HCT116 (cell line): ENCODE measurements around the gene WIZ. TPM values are rescaled to one million over a fixed set of nuclear protein-coding genes. Genes with fewer than 3 reads are reported as not detected.

Experiments
- ATAC-seq: fragments of 200-7000 bp; cut with Tn5 transposase; 2 replicates; pipeline ENCODE4 v1.9.1; 2020; ENCODE audit warnings: mild to moderate bottlenecking, moderate library complexity
- BruUV-seq: library from RNA; stranded (reverse); fragments of 400-500 nt; replicated peaks from 2 replicates; lab custom pipeline; 2021; lab: Mats Ljungman, UMichigan
- CTCF ChIA-PET: fragments of 300-600 bp; sonication (Branson Sonifier 250); formaldehyde crosslinking; loops from one replicate; lab custom pipeline; 2021; ENCODE audit warnings: antibody characterized with exemption; lab: Charles Lee
- POLR2A ChIA-PET: fragments of 300-600, 350-600 bp; sonication (Branson Sonifier 250); formaldehyde crosslinking; loops from one replicate; lab custom pipeline; 2021; ENCODE audit warnings: antibody characterized with exemption; lab: Charles Lee
- RAD21 ChIA-PET, 2 experiments: fragments of 300-600 bp; sonication (Branson Sonifier 250); formaldehyde crosslinking; loops; one replicate each; lab custom pipeline; 2023; ENCODE audit warnings: low total read pairs in 2 of 2; ENCODE audit not compliant: uncharacterized antibody in 2 of 2, unreplicated experiment in 2 of 2, low non-redundant PET in 1 of 2; lab: Charles Lee
- DNase-seq: peaks from one replicate; pipeline ENCODE4 v3.0.0-alpha.2; 2010; ENCODE audit warnings: low read depth, low spot score
- H2AFZ ChIP-seq: fragments of 200-600 bp; shearing (Covaris generic), sonication (generic); 2 replicates; pipeline ENCODE4 v1.6.1; 2017; ENCODE audit warnings: low read depth, mixed run types, mixed read lengths, antibody characterized with exemption, low read length; ENCODE audit not compliant: poor library complexity, severe bottlenecking
- H3K27ac ChIP-seq: 2 replicates; pipeline ENCODE4 v1.5.1; 2012; ENCODE audit warnings: low read depth, low read length
- H3K27me3 ChIP-seq: fragments of 200-600 bp; sonication (generic); 2 replicates; pipeline ENCODE4 v1.6.1; 2016; ENCODE audit warnings: mixed run types, low read length, mixed read lengths; ENCODE audit not compliant: insufficient read depth
- H3K36me3 ChIP-seq, 2 experiments: fragments of 200-500 bp in 1 of 2; fragments of 200-600 bp in 1 of 2; sonication (Bioruptor generic) in 1 of 2; sonication (generic) in 1 of 2; 2 replicates each; pipeline versions ENCODE4 v1.5.1 to v1.6.1; 2014 to 2016; ENCODE audit warnings: low read length in 2 of 2, inconsistent platforms in 1 of 2, mixed read lengths in 1 of 2, mixed run types in 1 of 2; ENCODE audit not compliant: insufficient read depth in 2 of 2, control insufficient read depth in 1 of 2
- H3K4me1 ChIP-seq, 2 experiments: fragments of 200-600 bp in 1 of 2; sonication (generic) in 1 of 2; 2 replicates each; pipeline versions ENCODE4 v1.5.1 to v1.6.1; 2012 to 2017; ENCODE audit warnings: low read length in 2 of 2, inconsistent platforms in 1 of 2, mild to moderate bottlenecking in 1 of 2, mixed read lengths in 1 of 2, mixed run types in 1 of 2, moderate library complexity in 1 of 2; ENCODE audit not compliant: insufficient read depth in 2 of 2, control insufficient read depth in 1 of 2
- H3K4me2 ChIP-seq: fragments of 200-600 bp; sonication (generic); 2 replicates; pipeline ENCODE4 v1.6.1; 2017; ENCODE audit warnings: mixed run types, low read length, mixed read lengths
- H3K4me3 ChIP-seq, 2 experiments: fragments of 200-600 bp in 1 of 2; sonication (generic) in 1 of 2; replicated peaks in 1 of 2; 2 replicates each; pipeline ENCODE4 v1.5.1; 2011 to 2016; ENCODE audit warnings: low read length in 2 of 2, control low read depth in 1 of 2, low read depth in 1 of 2, mild to moderate bottlenecking in 1 of 2, mixed read lengths in 1 of 2, mixed run types in 1 of 2
- H3K79me2 ChIP-seq: fragments of 200-600 bp; sonication (generic); 2 replicates; pipeline ENCODE4 v1.6.1; 2017; ENCODE audit warnings: mild to moderate bottlenecking, mixed run types, low read length, moderate library complexity, mixed read lengths; ENCODE audit not compliant: insufficient read depth
- H3K9ac ChIP-seq: fragments of 200-600 bp; sonication (generic); 2 replicates; pipeline ENCODE4 v1.6.1; 2016; ENCODE audit warnings: low read length, mixed read lengths
- H3K9me2 ChIP-seq: fragments of 200-600 bp; sonication (generic), shearing (Covaris generic); 2 replicates; pipeline ENCODE4 v1.6.1; 2017; ENCODE audit warnings: mixed run types, mild to moderate bottlenecking, moderate library complexity; ENCODE audit not compliant: insufficient read depth
- H3K9me3 ChIP-seq, 2 experiments: fragments of 200-500 bp in 1 of 2; fragments of 200-600 bp in 1 of 2; sonication (Bioruptor generic) in 1 of 2; sonication (generic) in 1 of 2; 2 replicates each; pipeline ENCODE4 v1.6.1; 2014 to 2017; ENCODE audit warnings: low read length in 2 of 2, mixed read lengths in 2 of 2, inconsistent platforms in 1 of 2, low read depth in 1 of 2, mild to moderate bottlenecking in 1 of 2, mixed run types in 1 of 2, moderate library complexity in 1 of 2; ENCODE audit not compliant: control insufficient read depth in 1 of 2, insufficient read depth in 1 of 2
- H4K20me1 ChIP-seq: fragments of 200-600 bp; sonication (generic), shearing (Covaris generic); 2 replicates; pipeline ENCODE4 v1.6.1; 2017; ENCODE audit warnings: mixed run types, mild to moderate bottlenecking, moderate library complexity; ENCODE audit not compliant: insufficient read depth
- ATF3 ChIP-seq: IDR thresholded peaks from 2 replicates; pipeline ENCODE4 v1.6.1; 2012
- CBX3 ChIP-seq: IDR thresholded peaks from 2 replicates; pipeline ENCODE4 v1.6.1; 2012; ENCODE audit warnings: low read depth
- CEBPB ChIP-seq: IDR thresholded peaks from 2 replicates; pipeline ENCODE4 v1.6.1; 2012; ENCODE audit warnings: low read depth
- CTCF ChIP-seq, 3 experiments: fragments of 200-600 bp in 1 of 3; sonication (generic) in 1 of 3; IDR thresholded peaks in 2 of 3; conservative IDR thresholded peaks in 1 of 3; 2 replicates each; pipeline ENCODE4 v1.5.1; 2012 to 2017; ENCODE audit warnings: low read depth in 2 of 3, low read length in 2 of 3, antibody characterized with exemption in 1 of 3, borderline replicate concordance in 1 of 3, control low read depth in 1 of 3, mild to moderate bottlenecking in 1 of 3, mixed read lengths in 1 of 3, mixed run types in 1 of 3, moderate library complexity in 1 of 3; ENCODE audit not compliant: insufficient read depth in 1 of 3
- EGR1 ChIP-seq: IDR thresholded peaks from 2 replicates; pipeline ENCODE4 v1.6.1; 2012; ENCODE audit warnings: low read depth
- ELF1 ChIP-seq: IDR thresholded peaks from 2 replicates; pipeline ENCODE4 v1.6.1; 2012; ENCODE audit warnings: low read depth, borderline replicate concordance
- EZH2 ChIP-seq: fragments of 200-600 bp; sonication (generic); IDR thresholded peaks from 2 replicates; pipeline ENCODE4 v1.6.1; 2017; ENCODE audit warnings: antibody characterized with exemption, mixed run types
- EZH2phosphoT487 ChIP-seq: fragments of 200-600 bp; IDR thresholded peaks from 2 replicates; pipeline ENCODE4 v1.6.1; 2018; ENCODE audit warnings: antibody characterized with exemption, borderline replicate concordance
- JUND ChIP-seq: IDR thresholded peaks from 2 replicates; pipeline ENCODE4 v1.6.1; 2012
- MAX ChIP-seq: IDR thresholded peaks from 2 replicates; pipeline ENCODE4 v1.6.1; 2012
- POLR2A ChIP-seq: IDR thresholded peaks from 2 replicates; pipeline ENCODE4 v1.7.0; 2011; ENCODE audit warnings: borderline replicate concordance; ENCODE audit not compliant: insufficient read depth, insufficient read length; ENCODE audit errors: extremely low read depth
- POLR2AphosphoS5 ChIP-seq: IDR thresholded peaks from 2 replicates; pipeline ENCODE4 v1.6.1; 2011; ENCODE audit warnings: mild to moderate bottlenecking, low read depth, low read length, moderate library complexity
- RAD21 ChIP-seq: IDR thresholded peaks from 2 replicates; pipeline ENCODE4 v1.6.1; 2012; ENCODE audit warnings: low read depth, mild to moderate bottlenecking
- SIN3A ChIP-seq: IDR thresholded peaks from 2 replicates; pipeline ENCODE4 v1.6.1; 2012; ENCODE audit warnings: low read depth
- SP1 ChIP-seq: IDR thresholded peaks from 2 replicates; pipeline ENCODE4 v1.6.1; 2012; ENCODE audit warnings: low read depth
- SRF ChIP-seq: IDR thresholded peaks from 2 replicates; pipeline ENCODE4 v1.6.1; 2012; ENCODE audit warnings: low read depth
- TCF7L2 ChIP-seq: IDR thresholded peaks from 2 replicates; pipeline ENCODE4 v1.7.0; 2011; ENCODE audit warnings: borderline replicate concordance, inconsistent platforms; ENCODE audit not compliant: insufficient read depth, insufficient read length; ENCODE audit errors: extremely low read depth
- YY1 ChIP-seq: IDR thresholded peaks from 2 replicates; pipeline ENCODE4 v1.6.1; 2011; ENCODE audit warnings: low read length, low read depth, moderate library complexity, mild to moderate bottlenecking; ENCODE audit not compliant: insufficient replicate concordance; ENCODE audit errors: extremely low read depth
- ZBTB33 ChIP-seq: IDR thresholded peaks from 2 replicates; pipeline ENCODE4 v1.6.1; 2011; ENCODE audit warnings: mild to moderate bottlenecking, low read length, moderate library complexity; ENCODE audit not compliant: insufficient replicate concordance; ENCODE audit errors: extremely low read depth
- ZFX ChIP-seq: fragments of 450-650 bp; IDR thresholded peaks from 2 replicates; pipeline ENCODE4 v1.6.1; 2017
- intact Hi-C: fragments of 100-400 bp; cut with micrococcal nuclease; formaldehyde crosslinking; loops from 2 replicates; pipeline ENCODE4 v1.10.0; 2022
- total RNA-seq: library from RNA; stranded (reverse); gene quantifications from one replicate; pipeline ENCODE4 v1.2.1, GENCODE V29; 2021; ENCODE audit not compliant: unreplicated experiment

Gene WIZ
- total RNA-seq, 1 experiment from 2014 or later = 28.4 TPM

- Histone ChIP-seq H3K4me2 (no peak overlapping the region), H3K9me3 (no peaks in the 10 kb centered on the region), H3K9ac (no peak overlapping the region), H2AFZ (no peak overlapping the region), H3K27me3 (no peaks in the 10 kb centered on the region), H3K4me3 (no peak overlapping the region), H3K27ac (no peak overlapping the region), H3K4me1 (no peaks in the 10 kb centered on the region), H3K79me2 (no peaks in the 10 kb centered on the region), H3K36me3 (no peaks in the 10 kb centered on the region), H3K9me2 (no peaks in the 10 kb centered on the region), H4K20me1 (no peaks in the 10 kb centered on the region)
- TF ChIP-seq SRF (no peak), EZH2phosphoT487 (no peak), CBX3 (no peak), EGR1 (no peak), YY1 (no peak), ELF1 (no peak), ZFX (no peak), TCF7L2 (no peak), EZH2 (no peak), SIN3A (no peak), JUND (no peak), MAX (no peak), ATF3 (no peak), POLR2A (no peak), SP1 (no peak), ZBTB33 (no peak), POLR2AphosphoS5 (no peak), CTCF (IDR thresholded peaks at IDR 0.05 in 2 of 3, conservative IDR thresholded peaks at IDR 0.05 in 1 of 3; ENCODE audit: borderline replicate concordance in 1 of 3, insufficient read depth in 1 of 3, low read depth in 2 of 3, low read length in 2 of 3) (no peak), RAD21 (no peak), CEBPB (no peak)
- ChIA-PET RAD21 (no interaction called here), POLR2A (no interaction called here), CTCF (no interaction called here)
- DNase-seq (no peak), ATAC-seq (no peak)
- intact Hi-C loops = no loop called here
- BruUV-seq = no TSS peak
Measured at GRCh38 chr19:15476325-15476724, 26.6 kb upstream of the WIZ start.
